HG03196 (cell line): Measurements from ENCODE around the gene TEX48.

Experiments used
- ATAC-seq: cut with Tn5 transposase; IDR thresholded peaks from one replicate; pipeline ENCODE4 v1.9.1; 2021; ENCODE audit not compliant: unreplicated experiment

TEX48 gene

DNA sequence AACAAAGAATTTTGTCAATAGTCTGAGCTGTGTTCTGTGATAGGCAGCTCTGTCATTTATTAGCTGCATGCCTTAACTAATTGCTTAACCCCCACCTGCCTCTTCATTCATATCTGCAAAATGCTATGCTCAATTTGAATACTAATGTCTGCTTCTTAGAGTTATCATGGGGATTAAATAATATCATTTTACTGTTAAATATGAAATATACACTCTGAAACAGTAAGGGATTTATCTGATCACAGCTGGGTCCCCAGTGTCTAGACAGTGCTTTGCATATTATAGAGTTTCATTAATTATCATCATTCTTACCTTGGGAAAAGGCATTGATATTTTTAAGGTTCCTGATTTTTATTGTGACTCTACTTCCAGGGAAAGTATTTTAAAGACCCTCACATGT, 12.0 kb downstream of the TEX48 start:
- ATAC-seq, result no peak

DNA sequence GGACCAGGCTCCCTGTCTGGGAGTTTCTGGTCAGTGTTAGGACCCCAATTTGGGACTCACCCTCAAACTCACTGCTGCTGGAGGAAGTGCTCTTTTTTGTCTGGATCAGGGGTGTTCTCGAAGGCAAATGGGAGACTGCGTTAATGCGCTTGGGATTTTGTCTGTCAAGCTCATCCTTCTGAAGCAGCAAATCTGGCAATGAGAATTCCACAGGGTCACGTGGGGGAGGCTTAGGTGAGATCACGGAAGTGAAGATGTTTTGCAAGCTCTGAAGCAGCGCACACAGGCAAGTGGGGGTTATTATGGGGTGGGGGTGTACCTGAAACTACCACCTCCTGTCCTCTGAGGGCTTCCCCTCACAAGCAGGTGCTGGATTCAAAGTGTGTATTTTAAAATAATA, 13.8 kb downstream of the TEX48 start:
- ATAC-seq, result no peak

DNA sequence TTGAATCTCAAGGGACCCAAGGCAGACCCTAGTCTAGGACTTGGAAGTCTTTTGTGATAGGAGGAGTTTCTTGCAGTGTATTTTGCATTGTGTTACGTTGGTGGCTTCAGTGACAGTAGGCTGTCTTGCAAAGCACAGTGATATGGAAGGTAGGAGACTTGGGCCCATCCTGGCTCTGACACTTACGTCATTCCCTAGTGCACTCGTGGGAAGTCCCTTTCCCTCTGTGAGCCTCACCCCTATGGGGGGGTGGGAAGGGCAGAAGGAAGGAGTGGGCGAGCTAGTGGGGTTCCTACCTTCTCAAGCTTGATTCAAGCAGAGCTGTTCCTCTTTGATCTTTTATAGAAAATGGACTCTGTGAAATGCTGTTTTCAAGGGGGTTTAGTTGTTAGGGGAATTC, 15.1 kb downstream of the TEX48 start:
- ATAC-seq, result no peak

DNA sequence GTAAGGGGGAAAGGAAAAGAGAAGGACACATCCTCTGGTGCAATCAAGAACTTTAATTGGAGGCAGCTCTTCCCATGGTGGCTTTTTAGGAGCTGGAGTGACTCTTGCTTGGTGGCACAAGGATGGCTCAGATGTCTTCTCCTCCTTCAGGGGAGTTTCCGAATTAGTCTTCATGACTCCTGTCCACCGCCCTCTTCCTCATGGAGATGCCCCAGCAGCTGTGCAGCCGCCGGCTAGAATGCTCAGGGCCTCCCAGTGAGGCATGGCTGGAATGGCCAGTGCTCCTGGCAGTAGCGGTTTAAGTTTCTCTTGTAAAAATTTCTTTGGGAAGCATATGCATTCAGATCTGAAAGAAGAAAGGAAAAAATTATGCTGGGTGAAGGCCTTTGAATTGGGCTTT, 15.6 kb downstream of the TEX48 start:
- no peak for ATAC-seq

DNA sequence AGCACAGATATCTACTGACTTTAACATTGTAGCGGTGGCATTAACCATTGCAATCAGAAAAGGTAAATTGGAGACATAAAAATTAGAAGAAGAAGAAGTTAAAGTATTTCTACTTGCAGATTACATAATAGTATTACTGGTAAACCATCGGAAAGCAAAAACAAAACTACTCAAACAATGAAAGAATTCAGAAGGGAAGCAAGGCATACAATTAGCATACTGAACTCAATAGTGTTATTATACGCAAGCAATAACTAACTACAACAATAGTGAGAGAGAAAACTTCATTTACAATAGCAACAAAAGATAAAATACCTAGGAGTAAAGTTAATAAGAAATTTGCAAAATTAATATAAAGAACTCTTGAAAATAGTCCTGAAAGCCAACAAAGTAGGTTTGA, 17.8 kb downstream of the TEX48 start:
- no peak for ATAC-seq

DNA sequence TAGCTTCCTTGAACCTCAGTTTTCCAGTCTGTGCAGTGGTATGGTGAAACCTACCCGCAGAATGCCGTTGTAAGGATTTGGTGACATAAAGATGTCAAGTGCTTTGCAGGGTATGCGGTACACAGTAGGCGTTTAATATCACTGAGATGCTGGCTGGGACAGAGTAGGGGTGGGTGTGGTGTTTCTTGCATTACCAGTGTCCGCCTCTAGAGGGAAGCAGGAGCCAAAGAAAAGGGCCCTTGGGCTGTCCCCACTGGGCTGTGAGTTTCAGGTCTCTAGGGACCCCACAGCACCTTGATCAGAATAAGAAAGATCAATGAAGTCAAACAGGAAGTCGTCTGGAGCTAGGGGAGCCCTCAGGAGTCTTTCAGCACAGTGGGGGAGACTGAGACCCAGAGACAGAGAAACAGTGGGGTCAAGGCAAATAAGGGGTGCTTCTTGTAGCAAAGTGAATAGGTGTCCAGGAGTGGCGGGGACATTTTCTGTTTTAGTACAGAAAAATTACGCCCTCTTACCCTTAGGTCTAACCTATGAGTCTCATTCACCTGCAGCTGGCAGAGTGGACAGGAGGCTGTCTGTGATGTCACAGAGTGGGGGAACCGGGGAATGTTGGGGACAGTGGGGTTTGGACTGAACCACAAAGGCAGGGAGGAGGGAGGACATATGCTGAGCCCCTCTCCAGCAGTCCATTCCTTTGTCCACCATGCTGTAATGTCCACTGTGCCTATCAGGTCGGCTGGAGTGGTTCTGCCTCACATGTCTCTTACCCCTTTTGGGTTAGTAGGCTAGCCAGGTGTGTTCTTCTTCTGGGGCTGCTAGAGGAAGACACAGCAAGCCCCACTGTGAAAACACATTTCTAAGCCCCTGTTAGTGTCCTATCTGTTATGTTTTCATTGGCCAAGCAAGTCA, 19.7 kb downstream of the TEX48 start:
- peak; percentile 70 for ATAC-seq

DNA sequence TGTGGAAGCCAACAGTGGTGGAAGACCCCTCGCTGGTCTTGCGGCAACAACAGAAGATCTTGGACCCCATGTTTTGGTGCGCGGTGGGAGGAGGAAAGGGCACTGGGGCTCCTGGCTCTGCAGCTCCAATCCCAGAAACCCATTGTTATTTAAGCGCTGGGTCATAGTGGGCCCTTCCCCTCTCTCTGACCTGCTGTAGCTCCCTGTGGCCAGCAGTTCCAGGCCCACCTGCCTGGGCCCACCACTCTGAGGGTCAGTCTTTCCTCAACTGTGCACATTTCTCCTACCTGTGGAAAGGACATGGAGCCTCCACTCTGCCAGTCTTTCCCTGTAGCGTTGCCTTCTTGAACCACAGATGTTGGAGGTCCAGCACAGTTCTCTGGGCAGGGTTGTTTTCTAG, 24.3 kb downstream of the TEX48 start, which contains the start of gene TEX53:
TEX53 (minus strand) TSS at position 101 of the 400 bp plus-strand sequence; CDS start at position 70, 31 bp downstream.
- ATAC-seq, result no peak

DNA sequence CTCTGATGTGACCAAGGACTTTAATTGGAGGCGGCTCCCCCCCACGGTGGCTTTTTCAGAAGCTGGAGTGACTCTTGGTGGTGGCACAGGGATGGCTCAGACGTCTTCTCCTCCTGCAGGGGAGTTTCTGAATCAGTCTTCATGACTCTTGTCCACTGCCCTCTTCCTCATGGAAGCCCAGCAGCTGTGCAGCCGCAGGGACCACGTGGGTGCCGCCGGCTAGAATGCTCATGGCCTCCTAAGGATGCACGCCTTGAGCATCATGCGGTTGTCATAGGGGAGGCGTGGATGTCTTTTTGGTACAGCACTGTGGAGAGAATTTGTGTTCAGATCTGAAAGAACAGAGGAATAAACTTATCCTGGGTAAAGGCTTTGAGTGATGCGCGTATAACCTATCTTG, 25.7 kb downstream of the TEX48 start:
- ATAC-seq, result no peak

DNA sequence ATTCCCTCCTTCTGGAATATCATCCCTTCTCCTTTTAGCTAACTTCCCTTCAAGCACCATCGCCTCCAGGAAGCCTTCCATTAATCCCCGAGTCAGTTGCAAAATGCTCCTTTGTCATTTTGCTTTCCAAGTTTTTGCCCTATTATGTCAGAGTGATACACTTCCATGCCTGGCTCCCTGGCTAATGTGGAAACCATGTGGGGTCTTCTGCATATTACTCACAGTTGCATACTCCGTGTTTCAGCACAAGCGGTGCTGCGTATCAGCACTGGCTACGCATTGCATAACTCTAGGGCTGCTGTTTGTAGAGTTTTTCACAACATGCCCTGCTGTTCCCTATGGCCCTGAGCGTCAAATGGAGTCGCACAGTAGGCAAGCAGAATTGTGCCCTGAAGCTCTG, 26.3 kb downstream of the TEX48 start:
- ATAC-seq, result no peak

DNA sequence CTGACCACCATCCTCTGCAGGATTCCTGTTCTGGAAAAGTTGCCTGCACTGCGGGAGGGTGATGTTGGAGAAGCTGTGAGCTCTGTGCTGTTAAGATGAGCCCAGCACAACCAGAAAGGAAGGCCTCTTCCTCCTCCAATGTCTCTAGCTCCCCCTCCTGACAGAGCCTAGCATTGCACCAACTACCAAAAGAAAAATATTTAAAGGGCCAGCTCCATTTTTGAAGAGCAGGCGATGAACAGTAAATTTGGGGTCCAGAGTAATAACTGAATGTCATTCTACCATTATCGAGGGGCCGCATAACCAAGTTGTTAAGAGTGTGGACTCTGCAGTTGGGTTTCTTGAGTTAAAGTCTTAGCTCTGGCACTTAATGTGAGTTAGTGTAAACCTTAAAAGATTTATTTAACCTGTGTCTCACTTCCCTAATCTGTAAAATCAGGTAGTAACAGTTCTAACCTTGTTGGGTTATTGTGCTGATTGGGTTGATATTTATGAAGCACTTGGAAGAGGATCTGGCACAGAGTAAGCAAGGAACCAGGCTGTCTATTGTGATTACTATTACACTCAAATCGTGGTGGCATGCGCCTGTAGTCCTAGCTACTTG, 28.3 kb downstream of the TEX48 start:
- peak; percentile 69 for ATAC-seq

DNA sequence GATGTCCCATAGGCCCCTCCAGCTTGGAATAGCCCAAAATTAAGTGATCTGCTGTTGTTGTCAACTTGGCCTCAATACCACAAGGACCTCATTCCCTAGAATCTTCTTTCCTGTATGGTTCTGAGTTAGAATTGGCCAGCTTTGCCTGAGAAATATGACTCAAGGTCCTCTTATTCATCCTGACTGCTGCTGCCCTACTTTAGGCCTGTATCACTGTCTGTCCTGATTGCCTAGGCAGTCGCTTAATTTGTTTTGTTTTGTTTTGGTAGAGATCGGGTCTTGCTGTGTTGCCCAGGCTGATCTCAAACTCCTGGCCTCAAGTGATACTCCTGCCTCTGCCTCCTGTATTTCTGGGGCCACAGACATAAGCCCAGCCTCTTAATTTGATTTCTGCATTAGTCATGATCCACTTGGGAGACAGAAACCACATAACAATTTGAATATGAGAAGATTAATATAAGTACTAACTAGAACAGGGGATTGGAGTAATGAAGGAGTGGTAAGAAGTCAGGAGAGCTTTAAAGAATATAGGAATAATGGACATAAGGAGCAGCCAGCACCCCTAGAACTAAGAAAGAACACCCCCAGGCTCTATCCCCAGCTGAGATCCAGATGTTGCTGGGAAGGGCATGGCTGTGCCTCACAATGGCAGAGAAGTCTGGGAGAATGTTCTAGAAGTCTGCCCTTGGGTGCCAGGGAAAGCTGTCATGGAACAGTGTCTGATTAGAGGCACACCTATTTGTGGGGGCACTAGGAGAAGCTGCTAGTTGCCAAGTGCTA, 29.0 kb downstream of the TEX48 start:
- ATAC-seq, result no peak

DNA sequence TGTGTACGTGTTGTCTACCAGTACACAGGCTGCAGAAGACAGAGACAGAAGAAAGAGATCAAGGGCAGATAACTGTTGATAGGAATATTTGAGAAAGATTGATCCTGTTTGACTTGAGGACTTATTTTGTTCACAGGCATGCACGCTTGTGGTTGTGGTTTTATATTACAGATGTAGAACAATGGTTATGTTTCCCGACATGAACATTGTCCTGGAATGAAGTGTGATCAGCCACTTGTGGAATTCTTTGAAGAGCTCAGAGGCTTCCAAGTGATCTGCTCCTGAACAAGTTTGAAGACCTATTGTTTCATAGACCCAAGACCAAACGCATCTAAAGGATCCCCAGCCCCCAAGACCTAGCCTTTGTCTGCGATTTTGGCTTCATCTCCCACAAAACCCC, 38.1 kb downstream of the TEX48 start:
- ATAC-seq, result no peak

DNA sequence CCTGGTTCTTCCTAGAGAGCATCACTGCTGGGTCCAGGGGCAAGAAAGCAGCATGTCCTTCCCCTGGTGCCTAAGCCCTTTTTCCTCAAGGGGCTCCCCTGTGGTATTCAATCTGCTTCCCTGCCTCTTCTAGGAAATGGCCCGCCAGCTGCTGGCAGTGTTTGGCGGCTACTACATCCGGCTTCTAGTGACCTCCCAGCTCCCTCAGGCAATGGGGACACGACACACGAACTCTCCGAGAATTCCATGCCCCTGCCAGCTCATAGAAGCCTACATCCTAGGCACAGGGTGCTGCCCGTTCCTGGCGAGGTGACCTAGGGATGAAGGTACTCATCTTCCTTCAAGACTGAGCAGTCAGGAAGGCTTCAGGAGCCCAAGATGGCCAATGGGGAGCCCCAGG, 39.0 kb downstream of the TEX48 start:
- no peak for ATAC-seq

DNA sequence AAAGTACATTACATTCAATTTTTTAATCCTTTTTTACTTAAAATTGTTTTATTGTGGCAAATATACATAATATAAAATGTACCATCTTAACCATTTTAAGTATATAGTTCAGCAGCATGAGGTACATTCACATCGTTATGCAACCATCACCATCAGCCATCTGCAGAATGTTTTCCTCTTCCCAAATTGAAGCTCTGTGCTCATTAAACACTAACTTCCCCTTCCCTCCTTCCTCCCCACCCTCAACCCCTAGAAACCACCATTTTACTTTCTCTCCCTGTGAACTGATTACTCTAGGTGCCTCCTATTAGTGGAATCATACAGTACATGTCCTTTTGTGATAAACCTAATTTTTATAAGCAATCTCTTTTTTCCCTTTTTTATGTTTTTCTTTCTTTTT, 40.0 kb downstream of the TEX48 start:
- no peak for ATAC-seq

DNA sequence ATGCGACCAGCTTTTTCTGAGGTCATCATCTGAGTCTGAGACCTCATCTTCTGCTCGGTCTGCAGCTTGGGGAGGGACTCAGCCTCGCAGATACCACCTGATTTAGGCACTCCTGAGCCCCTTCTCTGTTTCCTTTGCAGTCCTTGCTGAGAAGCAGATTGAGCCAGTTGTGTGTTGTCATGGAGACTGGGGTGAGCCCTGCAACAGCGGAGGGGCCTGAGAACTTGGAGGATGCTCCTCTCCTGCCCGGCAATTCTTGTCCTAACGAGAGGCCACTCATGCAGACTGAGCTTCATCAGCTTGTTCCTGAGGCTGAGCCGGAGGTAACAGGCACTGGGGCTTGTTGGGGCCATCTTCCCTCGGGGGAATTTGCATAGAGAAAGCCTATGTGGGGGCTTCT, 43.6 kb downstream of the TEX48 start:
- ATAC-seq, result no peak

DNA sequence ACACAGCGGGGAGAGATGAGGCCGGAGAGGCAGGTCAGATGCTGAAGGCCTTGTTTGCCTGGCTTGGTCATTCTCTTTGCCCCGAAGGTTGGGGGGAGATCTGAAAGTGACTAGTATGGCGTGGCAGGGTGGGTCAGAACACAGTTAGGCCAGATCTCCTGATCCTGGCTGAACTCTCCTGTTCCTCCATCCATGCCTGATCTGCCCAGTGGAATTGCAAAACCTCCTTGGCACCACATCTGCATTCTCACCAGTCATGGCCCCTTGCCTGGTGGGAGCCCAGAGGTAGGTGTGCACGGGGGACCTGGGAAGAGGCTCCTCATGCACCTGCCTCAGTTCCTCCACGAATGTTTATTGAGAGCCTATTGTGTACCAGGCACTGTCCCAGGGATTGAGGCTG, 47.6 kb downstream of the TEX48 start:
- no peak for ATAC-seq

DNA sequence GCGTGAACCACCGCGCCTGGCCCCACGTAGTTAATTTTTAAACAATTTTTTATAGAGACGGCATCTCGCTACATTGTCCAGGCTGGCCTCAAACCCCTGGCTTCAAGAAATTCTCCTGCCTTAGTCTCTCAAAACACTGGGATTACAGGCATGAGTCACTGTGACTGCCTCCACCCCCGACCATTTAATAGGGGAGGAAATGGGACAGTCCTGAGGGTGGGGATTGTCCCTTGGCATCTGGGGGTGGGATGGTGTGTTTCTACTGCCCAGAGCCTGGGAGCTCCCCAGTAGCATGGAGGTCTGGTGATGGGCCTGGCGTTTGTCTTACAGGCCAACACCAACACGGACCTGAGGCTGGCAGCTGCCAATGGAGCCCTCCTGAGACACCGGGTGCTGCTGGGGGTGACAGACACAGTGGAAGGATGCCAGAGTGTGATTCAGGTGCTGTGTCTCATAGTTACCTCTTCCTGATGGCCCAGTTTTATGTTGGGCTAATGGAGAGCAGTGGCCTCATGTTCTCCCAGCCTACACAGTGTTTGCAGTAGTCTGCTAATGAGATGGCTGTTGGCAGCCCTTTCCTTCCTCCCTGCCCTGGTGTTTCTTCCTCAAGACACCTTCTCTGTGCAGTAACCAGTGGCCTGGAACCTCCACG, 48.4 kb downstream of the TEX48 start:
- ATAC-seq, result no peak

DNA sequence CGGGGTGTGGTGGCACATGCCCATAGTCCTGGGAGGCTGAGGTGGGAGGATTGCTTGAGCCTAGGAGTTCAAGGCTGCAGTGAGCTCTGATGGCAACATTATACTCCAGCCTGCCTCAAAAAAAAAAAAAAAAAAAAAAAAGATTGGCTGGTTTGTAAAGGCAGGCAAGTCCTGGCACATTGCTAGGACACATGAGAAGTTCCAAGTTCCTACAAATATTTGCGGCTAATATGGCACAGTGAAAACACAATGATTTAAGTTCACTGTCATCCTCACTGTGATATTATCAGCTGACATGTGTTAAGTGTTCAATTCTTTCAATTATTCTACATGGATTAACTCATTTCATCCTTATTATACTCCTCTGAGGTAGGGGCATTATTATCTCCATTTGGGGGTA, 50.8 kb downstream of the TEX48 start:
- no peak for ATAC-seq

DNA sequence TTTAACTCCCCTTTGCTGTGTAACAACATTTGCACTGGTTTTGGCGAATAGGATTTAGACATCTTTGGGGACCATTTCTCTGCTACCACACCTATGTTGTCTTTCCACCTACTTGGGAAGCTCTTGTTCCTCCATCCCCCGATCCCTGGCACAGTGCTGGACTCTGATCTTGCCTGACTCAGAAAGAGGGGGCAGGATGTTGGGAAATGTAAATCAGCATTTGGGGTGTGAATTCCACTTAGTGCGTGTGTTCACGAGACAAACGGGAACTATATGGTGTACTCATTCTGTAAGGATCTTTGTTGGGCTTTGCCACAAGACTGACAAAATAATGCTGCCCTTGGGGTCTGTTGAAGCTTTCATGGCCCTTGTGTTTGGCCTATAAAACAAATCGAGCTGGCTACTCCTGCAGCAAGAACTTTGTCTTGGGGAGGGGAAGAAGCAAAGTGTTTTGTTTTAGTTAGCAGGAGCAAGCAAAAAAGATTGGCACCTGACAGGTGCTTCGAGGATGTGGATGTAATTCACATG, 52.4 kb downstream of the TEX48 start:
- no peak for ATAC-seq

DNA sequence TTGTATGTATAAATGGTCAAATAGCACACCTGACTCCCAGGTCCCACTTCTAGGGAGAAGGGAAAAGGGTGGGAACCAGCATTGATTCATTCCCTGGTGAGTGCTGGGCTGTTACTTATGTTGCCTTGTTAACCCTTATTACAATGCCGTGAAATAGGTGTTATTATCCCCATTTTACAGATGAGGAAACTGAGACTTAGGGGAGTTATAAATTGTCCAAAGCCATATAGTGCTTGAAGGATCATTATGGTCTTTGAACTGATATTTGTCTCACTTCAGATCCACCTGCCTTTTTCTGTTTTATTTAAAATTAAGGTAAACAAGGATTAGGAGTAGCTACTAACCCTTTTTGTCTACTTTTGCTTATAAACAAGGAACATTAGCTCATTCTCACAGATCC, 54.4 kb downstream of the TEX48 start:
- no peak for ATAC-seq

DNA sequence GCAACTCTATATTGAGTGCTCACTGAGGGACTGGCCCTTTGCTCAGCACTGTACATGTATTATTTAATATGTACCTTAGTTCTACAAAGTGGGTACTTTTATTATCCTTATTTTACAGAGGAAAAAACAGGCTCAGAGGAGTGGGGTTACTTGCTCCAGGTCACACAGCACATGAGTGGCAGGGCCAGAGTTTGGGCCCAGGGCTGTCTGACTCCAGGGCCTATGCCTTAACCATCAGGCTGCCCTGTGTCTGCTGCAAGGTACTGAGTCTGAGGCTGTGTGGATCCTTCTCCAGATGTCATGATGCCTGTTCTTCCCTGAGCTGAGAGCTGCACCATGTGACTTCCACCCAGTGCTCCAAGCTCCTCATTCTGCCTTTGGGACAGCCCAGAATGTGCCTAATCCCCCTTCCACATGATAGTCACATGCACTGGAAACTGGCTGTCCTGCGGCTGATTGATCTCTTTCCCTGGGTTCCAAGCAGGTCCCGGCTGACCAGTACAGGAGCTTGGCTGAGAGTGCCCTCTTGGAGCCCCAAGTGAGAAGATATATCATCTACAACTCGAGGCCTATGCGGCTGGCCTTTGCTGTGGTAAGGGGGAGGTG, 55.5 kb downstream of the TEX48 start:
- ATAC-seq, result no peak
